Measurements from ENCODE around the gene CLCA1.

The CLCA1 gene

GRCh38 chr1:86464819-86465218 is 3.9 kb upstream of the CLCA1 start:
- Histone ChIP-seq H3K9me3 (ENCODE audit: control insufficient read depth in 2 of 2, low read length in 2 of 2) (no peaks in the 10 kb centered on the region), H3K9ac (ENCODE audit: low read length in 2 of 2) (no peak overlapping the region), H3K27me3 (ENCODE audit: control insufficient read depth in 1 of 2, insufficient read depth in 2 of 2, low read length in 2 of 2) (no peaks in the 10 kb centered on the region), H3K27ac (ENCODE audit: low read length) (no peak overlapping the region), H3K4me3 (ENCODE audit: low read length in 2 of 2) (no peak overlapping the region), H3K36me3 (ENCODE audit: control insufficient read depth in 2 of 2, insufficient read depth in 2 of 2, low read length in 2 of 2) (no peaks in the 10 kb centered on the region), H3K4me1 (ENCODE audit: control insufficient read depth, insufficient read depth, low read length) (no peaks in the 10 kb centered on the region)

- no peaks in the 10 kb centered on the region for H3K9me3 ChIP-seq (ENCODE audit: control insufficient read depth in 2 of 2, low read length in 2 of 2)
- H3K4me3 ChIP-seq (ENCODE audit: low read length in 2 of 2) = no peak overlapping the region
- H3K27ac ChIP-seq (ENCODE audit: low read length) = no peak overlapping the region
- H3K36me3 ChIP-seq (ENCODE audit: control insufficient read depth in 2 of 2, insufficient read depth in 2 of 2, low read length in 2 of 2) = no peaks in the 10 kb centered on the region
- no peaks in the 10 kb centered on the region for H3K4me1 ChIP-seq (ENCODE audit: control insufficient read depth, insufficient read depth, low read length)
- no peaks in the 10 kb centered on the region for H3K27me3 ChIP-seq (ENCODE audit: control insufficient read depth in 1 of 2, insufficient read depth in 2 of 2, low read length in 2 of 2)
- H3K9ac ChIP-seq (ENCODE audit: low read length in 2 of 2) = no peak overlapping the region
Measured at GRCh38 chr1:86466109-86466844, 2.5 kb upstream of the CLCA1 start.

- Histone ChIP-seq H3K36me3 (ENCODE audit: control insufficient read depth in 2 of 2, insufficient read depth in 2 of 2, low read length in 2 of 2) (no peaks in the 10 kb centered on the region), H3K27ac (ENCODE audit: low read length) (no peak overlapping the region), H3K4me3 (ENCODE audit: low read length in 2 of 2) (no peak overlapping the region), H3K4me1 (ENCODE audit: control insufficient read depth, insufficient read depth, low read length) (no peaks in the 10 kb centered on the region), H3K27me3 (ENCODE audit: control insufficient read depth in 1 of 2, insufficient read depth in 2 of 2, low read length in 2 of 2) (no peaks in the 10 kb centered on the region), H3K9ac (ENCODE audit: low read length in 2 of 2) (no peak overlapping the region), H3K9me3 (ENCODE audit: control insufficient read depth in 2 of 2, low read length in 2 of 2) (no peaks in the 10 kb centered on the region)
Measured at GRCh38 chr1:86466986-86467385, 1.7 kb upstream of the CLCA1 start.

GRCh38 chr1:86470859-86471258 is 2.1 kb downstream of the CLCA1 start:
- Histone ChIP-seq H3K27me3 (ENCODE audit: control insufficient read depth in 1 of 2, insufficient read depth in 2 of 2, low read length in 2 of 2) (no peaks in the 10 kb centered on the region), H3K36me3 (ENCODE audit: control insufficient read depth in 2 of 2, insufficient read depth in 2 of 2, low read length in 2 of 2) (no peaks in the 10 kb centered on the region), H3K4me1 (ENCODE audit: control insufficient read depth, insufficient read depth, low read length) (no peaks in the 10 kb centered on the region), H3K27ac (ENCODE audit: low read length) (no peak overlapping the region), H3K9ac (ENCODE audit: low read length in 2 of 2) (no peak overlapping the region), H3K4me3 (ENCODE audit: low read length in 2 of 2) (no peak overlapping the region), H3K9me3 (ENCODE audit: control insufficient read depth in 2 of 2, low read length in 2 of 2) (no peaks in the 10 kb centered on the region)

- Histone ChIP-seq H3K4me3 (ENCODE audit: low read length in 2 of 2) (no peak overlapping the region), H3K9me3 (ENCODE audit: control insufficient read depth in 2 of 2, low read length in 2 of 2) (no peaks in the 10 kb centered on the region), H3K27me3 (ENCODE audit: control insufficient read depth in 1 of 2, insufficient read depth in 2 of 2, low read length in 2 of 2) (no peaks in the 10 kb centered on the region), H3K4me1 (ENCODE audit: control insufficient read depth, insufficient read depth, low read length) (no peaks in the 10 kb centered on the region), H3K9ac (ENCODE audit: low read length in 2 of 2) (no peak overlapping the region), H3K36me3 (ENCODE audit: control insufficient read depth in 2 of 2, insufficient read depth in 2 of 2, low read length in 2 of 2) (no peaks in the 10 kb centered on the region), H3K27ac (ENCODE audit: low read length) (no peak overlapping the region)
Measured at GRCh38 chr1:86471291-86471690, 2.6 kb downstream of the CLCA1 start.

GRCh38 chr1:86472152-86472551 is 3.4 kb downstream of the CLCA1 start:
- H3K9me3 ChIP-seq (ENCODE audit: control insufficient read depth in 2 of 2, low read length in 2 of 2) = no peaks in the 10 kb centered on the region
- no peak overlapping the region for H3K4me3 ChIP-seq (ENCODE audit: low read length in 2 of 2)
- H3K27ac ChIP-seq (ENCODE audit: low read length) = no peak overlapping the region
- no peaks in the 10 kb centered on the region for H3K27me3 ChIP-seq (ENCODE audit: control insufficient read depth in 1 of 2, insufficient read depth in 2 of 2, low read length in 2 of 2)
- no peaks in the 10 kb centered on the region for H3K4me1 ChIP-seq (ENCODE audit: control insufficient read depth, insufficient read depth, low read length)
- H3K36me3 ChIP-seq (ENCODE audit: control insufficient read depth in 2 of 2, insufficient read depth in 2 of 2, low read length in 2 of 2) = no peaks in the 10 kb centered on the region
- no peak overlapping the region for H3K9ac ChIP-seq (ENCODE audit: low read length in 2 of 2)

- Histone ChIP-seq H3K4me3 (ENCODE audit: low read length in 2 of 2) (no peak overlapping the region), H3K27ac (ENCODE audit: low read length) (no peak overlapping the region), H3K4me1 (ENCODE audit: control insufficient read depth, insufficient read depth, low read length) (no peaks in the 10 kb centered on the region), H3K9me3 (ENCODE audit: control insufficient read depth in 2 of 2, low read length in 2 of 2) (no peaks in the 10 kb centered on the region), H3K36me3 (ENCODE audit: control insufficient read depth in 2 of 2, insufficient read depth in 2 of 2, low read length in 2 of 2) (no peaks in the 10 kb centered on the region), H3K9ac (ENCODE audit: low read length in 2 of 2) (no peak overlapping the region), H3K27me3 (ENCODE audit: control insufficient read depth in 1 of 2, insufficient read depth in 2 of 2, low read length in 2 of 2) (no peaks in the 10 kb centered on the region)
Measured at GRCh38 chr1:86472767-86473166, 4.0 kb downstream of the CLCA1 start.

GRCh38 chr1:86477256-86477655 is 8.5 kb downstream of the CLCA1 start:
- no peaks in the 10 kb centered on the region for H3K4me1 ChIP-seq (ENCODE audit: control insufficient read depth, insufficient read depth, low read length)
- H3K9me3 ChIP-seq (ENCODE audit: control insufficient read depth in 2 of 2, low read length in 2 of 2) = no peaks in the 10 kb centered on the region
- no peaks in the 10 kb centered on the region for H3K27me3 ChIP-seq (ENCODE audit: control insufficient read depth in 1 of 2, insufficient read depth in 2 of 2, low read length in 2 of 2)
- no peak overlapping the region for H3K9ac ChIP-seq (ENCODE audit: low read length in 2 of 2)
- no peak overlapping the region for H3K27ac ChIP-seq (ENCODE audit: low read length)
- H3K36me3 ChIP-seq (ENCODE audit: control insufficient read depth in 2 of 2, insufficient read depth in 2 of 2, low read length in 2 of 2) = no peaks in the 10 kb centered on the region
- H3K4me3 ChIP-seq (ENCODE audit: low read length in 2 of 2) = no peak overlapping the region

- no peak overlapping the region for H3K9ac ChIP-seq (ENCODE audit: low read length in 2 of 2)
- H3K27me3 ChIP-seq (ENCODE audit: control insufficient read depth in 1 of 2, insufficient read depth in 2 of 2, low read length in 2 of 2) = no peaks in the 10 kb centered on the region
- H3K9me3 ChIP-seq (ENCODE audit: control insufficient read depth in 2 of 2, low read length in 2 of 2) = no peaks in the 10 kb centered on the region
- no peaks in the 10 kb centered on the region for H3K36me3 ChIP-seq (ENCODE audit: control insufficient read depth in 2 of 2, insufficient read depth in 2 of 2, low read length in 2 of 2)
- no peak overlapping the region for H3K4me3 ChIP-seq (ENCODE audit: low read length in 2 of 2)
- H3K4me1 ChIP-seq (ENCODE audit: control insufficient read depth, insufficient read depth, low read length) = no peaks in the 10 kb centered on the region
- no peak overlapping the region for H3K27ac ChIP-seq (ENCODE audit: low read length)
Measured at GRCh38 chr1:86477682-86478081, 9.0 kb downstream of the CLCA1 start.

GRCh38 chr1:86478416-86479156 is 9.9 kb downstream of the CLCA1 start:
- no peaks in the 10 kb centered on the region for H3K4me1 ChIP-seq (ENCODE audit: control insufficient read depth, insufficient read depth, low read length)
- no peaks in the 10 kb centered on the region for H3K27me3 ChIP-seq (ENCODE audit: control insufficient read depth in 1 of 2, insufficient read depth in 2 of 2, low read length in 2 of 2)
- no peaks in the 10 kb centered on the region for H3K36me3 ChIP-seq (ENCODE audit: control insufficient read depth in 2 of 2, insufficient read depth in 2 of 2, low read length in 2 of 2)
- H3K27ac ChIP-seq (ENCODE audit: low read length) = no peak overlapping the region
- no peak overlapping the region for H3K4me3 ChIP-seq (ENCODE audit: low read length in 2 of 2)
- no peaks in the 10 kb centered on the region for H3K9me3 ChIP-seq (ENCODE audit: control insufficient read depth in 2 of 2, low read length in 2 of 2)
- H3K9ac ChIP-seq (ENCODE audit: low read length in 2 of 2) = no peak overlapping the region

- H3K27ac ChIP-seq (ENCODE audit: low read length) = no peak overlapping the region
- no peaks in the 10 kb centered on the region for H3K4me1 ChIP-seq (ENCODE audit: control insufficient read depth, insufficient read depth, low read length)
- no peak overlapping the region for H3K9ac ChIP-seq (ENCODE audit: low read length in 2 of 2)
- H3K9me3 ChIP-seq (ENCODE audit: control insufficient read depth in 2 of 2, low read length in 2 of 2) = no peaks in the 10 kb centered on the region
- H3K4me3 ChIP-seq (ENCODE audit: low read length in 2 of 2) = no peak overlapping the region
- no peaks in the 10 kb centered on the region for H3K36me3 ChIP-seq (ENCODE audit: control insufficient read depth in 2 of 2, insufficient read depth in 2 of 2, low read length in 2 of 2)
- no peaks in the 10 kb centered on the region for H3K27me3 ChIP-seq (ENCODE audit: control insufficient read depth in 1 of 2, insufficient read depth in 2 of 2, low read length in 2 of 2)
Measured at GRCh38 chr1:86481966-86482365, 13.2 kb downstream of the CLCA1 start.

Data from stomach smooth muscle (tissue), 2 donors.